ENCODE results near the gene RASGRP3. TPM values are rescaled to one million over a fixed set of nuclear protein-coding genes. Genes with fewer than 3 reads are reported as not detected.

Gene RASGRP3
- total RNA-seq, 4 donors from 2014 or later: 2.6 to 42.7 (median 8.6) TPM

DNA sequence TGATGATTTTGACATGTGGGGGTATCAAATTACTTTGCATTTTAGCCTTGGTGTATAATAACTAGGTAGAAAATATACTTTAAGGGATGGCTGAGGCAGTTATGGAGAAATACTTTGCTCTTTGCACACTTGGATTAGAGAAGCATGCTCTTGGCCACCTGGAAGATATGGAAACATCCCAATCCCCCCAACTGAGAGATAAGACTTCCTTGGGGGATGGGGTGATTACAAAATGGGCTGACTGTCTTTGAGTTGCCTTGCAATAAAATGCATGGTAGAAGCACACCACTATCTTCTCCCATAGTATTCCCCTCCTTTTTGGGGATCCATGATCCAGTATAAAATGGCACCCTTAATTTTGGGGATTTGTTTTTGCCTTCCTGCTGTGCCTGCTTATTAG lies 137.7 kb downstream of the RASGRP3 start:
- no peaks in the 10 kb centered on the region for H3K27me3 ChIP-seq
- H3K4me1 ChIP-seq: no peaks in the 10 kb centered on the region
- no peak for DNase-seq
- H3K9me3 ChIP-seq: no peaks in the 10 kb centered on the region
- no peak overlapping the region for H3K27ac ChIP-seq
- TF ChIP-seq CTCF (IDR thresholded peaks at IDR 0.05): no peak
- no peak for TF ChIP-seq POLR2A (IDR thresholded peaks at IDR 0.05)
- intact Hi-C loops (cut with DNase I; ENCODE audit: low total_unique reads): no loop called here
- H3K36me3 ChIP-seq: no peaks in the 10 kb centered on the region
- no peak overlapping the region for H3K4me3 ChIP-seq

Small RNAs within 50 kb of the gene (small RNA-seq; reads per million reads assigned to genes)
- not detected for gene ATP6V0E1P3

Other genes with a start within 250 kb of the RASGRP3 start
- gene FAM98A, start 122.7 kb downstream of the RASGRP3 start, total RNA-seq: 1,000 to 10,000 TPM in 1 of 4 donors, 100 to 1,000 TPM in 1, 10 to 100 TPM in 2; 19.7 to 2,496 (median 73.0) TPM

All from uterus (tissue), 4 donors.